Nephron progenitor cell (in vitro differentiated cells): ENCODE measurements around the gene SAMD1.

Experiments
- DNase-seq: peaks from one replicate; pipeline ENCODE4 v3.0.0; 2021
- H3K27ac Mint-ChIP-seq: 2 replicates; pipeline ENCODE4 v1.8.0; 2021; ENCODE audit warnings: mild to moderate bottlenecking, moderate library complexity, mixed read lengths
- H3K27me3 Mint-ChIP-seq: 2 replicates; pipeline ENCODE4 v1.8.0; 2021; ENCODE audit warnings: mild to moderate bottlenecking, low read depth, mixed read lengths; ENCODE audit not compliant: poor library complexity
- H3K36me3 Mint-ChIP-seq: 2 replicates; pipeline ENCODE4 v1.8.0; 2021; ENCODE audit warnings: low read depth, mixed read lengths
- H3K4me1 Mint-ChIP-seq: 2 replicates; pipeline ENCODE4 v1.8.0; 2021; ENCODE audit warnings: mixed read lengths
- H3K4me3 Mint-ChIP-seq: 2 replicates; pipeline ENCODE4 v1.8.0; 2021; ENCODE audit warnings: mild to moderate bottlenecking, moderate library complexity, mixed read lengths
- H3K9me3 Mint-ChIP-seq: 2 replicates; pipeline ENCODE4 v1.8.0; 2021; ENCODE audit warnings: mild to moderate bottlenecking, moderate library complexity, mixed read lengths
- CTCF ChIP-seq: fragments of 200-600 bp; sonication (generic); IDR thresholded peaks from 2 replicates; pipeline ENCODE4 v1.5.0; 2021; ENCODE audit warnings: antibody characterized with exemption

The SAMD1 gene

GRCh38 chr19:14089662-14090508 lies 666 bp downstream of the SAMD1 start:
- H3K4me1 Mint-ChIP-seq, result peaks cover 29% of the 10 kb centered on the region
- peaks cover 47% of the 10 kb centered on the region for H3K36me3 Mint-ChIP-seq

DNA sequence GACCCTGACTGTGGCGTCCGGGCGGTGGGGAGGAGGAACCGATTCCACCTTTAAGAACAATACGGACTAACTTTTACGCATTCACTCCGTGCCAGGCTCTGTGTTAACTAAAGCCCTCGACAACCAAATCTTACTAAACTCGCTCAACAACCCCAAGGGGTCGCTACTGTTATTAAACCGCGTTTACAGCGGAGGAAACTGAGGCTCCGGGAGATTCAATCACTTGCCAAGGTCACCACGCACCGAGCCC lies 1.2 kb downstream of the SAMD1 start:
- no peak for DNase-seq

More at GRCh38 chr19:14089662-14090508, 666 bp downstream of the SAMD1 start:
- TF ChIP-seq CTCF, result no peak
- peak; percentile 74 for DNase-seq
- no peak overlapping the region for H3K27ac Mint-ChIP-seq
- H3K9me3 Mint-ChIP-seq, result peaks cover 20% of the 10 kb centered on the region
- H3K27me3 Mint-ChIP-seq, result peaks cover 10% of the 10 kb centered on the region
- peak overlapping the region; percentile 88 for H3K4me3 Mint-ChIP-seq

GRCh38 chr19:14088634-14089411 lies 1.7 kb downstream of the SAMD1 start:
- Mint-ChIP-seq H3K27ac (peak overlapping the region; percentile 50), H3K9me3 (peaks cover 9% of the 10 kb centered on the region), H3K27me3 (peaks cover 14% of the 10 kb centered on the region), H3K4me1 (peaks cover 37% of the 10 kb centered on the region), H3K4me3 (peak overlapping the region; percentile 87), H3K36me3 (peaks cover 37% of the 10 kb centered on the region)
- no peak for TF ChIP-seq CTCF
- no peak for DNase-seq

More for the DNA sequence above, 1.2 kb downstream of the SAMD1 start:
- TF ChIP-seq CTCF, result no peak
- H3K27ac Mint-ChIP-seq, result peak overlapping the region; percentile 50
- peaks cover 14% of the 10 kb centered on the region for H3K27me3 Mint-ChIP-seq
- peaks cover 14% of the 10 kb centered on the region for H3K9me3 Mint-ChIP-seq
- H3K4me3 Mint-ChIP-seq, result peak overlapping the region; percentile 87
- H3K36me3 Mint-ChIP-seq, result peaks cover 41% of the 10 kb centered on the region
- H3K4me1 Mint-ChIP-seq, result peaks cover 35% of the 10 kb centered on the region

- Mint-ChIP-seq H3K27me3 (peaks cover 11% of the 10 kb centered on the region), H3K9me3 (no peaks in the 10 kb centered on the region), H3K4me1 (peaks cover 36% of the 10 kb centered on the region), H3K4me3 (no peak overlapping the region), H3K27ac (no peak overlapping the region), H3K36me3 (peaks cover 28% of the 10 kb centered on the region)
- no peak for TF ChIP-seq CTCF
- no peak for DNase-seq
Measured at GRCh38 chr19:14086098-14086497, 4.5 kb downstream of the SAMD1 start.

DNA sequence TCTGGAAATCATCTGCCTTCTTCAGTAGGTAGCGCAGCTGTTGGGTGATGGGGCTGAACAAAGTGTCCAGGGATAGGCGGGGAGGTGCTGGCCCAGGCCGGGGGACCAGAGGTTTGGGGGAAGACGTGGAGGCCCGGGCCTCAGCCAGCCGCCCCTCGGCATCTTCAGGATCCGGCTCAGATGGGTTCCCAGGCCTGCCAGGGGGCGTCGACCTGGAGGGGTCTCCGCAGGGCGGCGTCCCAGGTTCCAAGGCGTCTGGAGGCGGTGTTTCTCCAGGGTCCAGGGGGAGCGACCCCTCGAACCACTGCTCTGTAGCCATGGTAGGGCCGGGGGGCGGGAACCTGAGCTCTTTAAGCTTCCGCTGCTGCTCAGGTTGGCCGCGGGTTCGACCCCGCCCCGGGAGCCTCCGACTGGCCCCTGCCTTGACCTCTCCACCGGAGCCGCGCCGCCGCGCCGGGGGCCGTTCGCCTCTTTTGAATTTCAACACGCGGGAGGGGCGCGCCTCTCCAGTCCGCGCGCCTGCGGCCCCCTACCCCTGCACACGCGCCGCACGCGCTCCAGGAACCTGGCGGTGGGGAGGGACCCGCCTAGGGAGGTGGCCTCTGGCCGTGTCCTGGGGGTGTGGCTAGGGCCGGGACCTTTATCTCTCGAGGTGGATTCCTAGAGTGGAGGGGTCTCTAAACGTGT lies 5.1 kb downstream of the SAMD1 start, which contains the start of gene C19orf67:
C19orf67 (minus strand) TSS at position 475 of the 687 bp plus-strand sequence; CDS start at position 319, 156 bp downstream.
- TF ChIP-seq CTCF, result no peak
- no peak for DNase-seq
- Mint-ChIP-seq H3K36me3 (peaks cover 28% of the 10 kb centered on the region), H3K9me3 (no peaks in the 10 kb centered on the region), H3K27ac (no peak within 1 kb of the TSS), H3K4me1 (peaks cover 40% of the 10 kb centered on the region), H3K4me3 (peak within 1 kb of the TSS; percentile 48), H3K27me3 (peaks cover 11% of the 10 kb centered on the region)
